Hepatocyte (in vitro differentiated cells): ENCODE results near the gene TCF7L1. TPM values are rescaled to one million over a fixed set of nuclear protein-coding genes. Genes with fewer than 3 reads are reported as not detected.
A peak's percentile ranks its signal among the peaks of the same experiment; 100 is the strongest.

Experiments used
- DNase-seq: peaks from one replicate; pipeline ENCODE4 v3.0.0-alpha.2; 2016; ENCODE audit warnings: low spot score
- H2AFZ ChIP-seq: fragments of 200-600 bp; sonication (generic); 2 replicates; pipeline ENCODE4 v1.6.0; 2016; ENCODE audit warnings: antibody characterized with exemption, mild to moderate bottlenecking
- H3K27ac ChIP-seq: fragments of 200-600 bp; sonication (generic); 2 replicates; pipeline ENCODE4 v1.5.1; 2016; ENCODE audit warnings: mild to moderate bottlenecking
- H3K27me3 ChIP-seq: fragments of 200-600 bp; sonication (generic); 2 replicates; pipeline ENCODE4 v1.6.1; 2016
- H3K36me3 ChIP-seq: fragments of 200-600 bp; sonication (generic); replicated peaks from 2 replicates; pipeline ENCODE4 v1.5.1; 2016; ENCODE audit warnings: low read depth; ENCODE audit not compliant: insufficient read depth
- H3K4me1 ChIP-seq: fragments of 200-600 bp; sonication (generic); 2 replicates; pipeline ENCODE4 v1.5.1; 2016; ENCODE audit warnings: mild to moderate bottlenecking, moderate library complexity; ENCODE audit not compliant: insufficient read depth
- H3K4me2 ChIP-seq: fragments of 200-600 bp; sonication (generic); 2 replicates; pipeline ENCODE4 v1.6.0; 2016
- H3K4me3 ChIP-seq: fragments of 200-600 bp; sonication (generic); 2 replicates; pipeline ENCODE4 v1.5.1; 2016; ENCODE audit warnings: mild to moderate bottlenecking
- H3K79me2 ChIP-seq: fragments of 200-600 bp; sonication (generic); 2 replicates; pipeline ENCODE4 v1.6.0; 2017; ENCODE audit warnings: mild to moderate bottlenecking
- H3K9me2 ChIP-seq: fragments of 200-600 bp; sonication (generic); replicated peaks from 2 replicates; pipeline ENCODE4 v1.6.0; 2017; ENCODE audit warnings: mild to moderate bottlenecking; ENCODE audit not compliant: insufficient read depth
- H3K9me3 ChIP-seq: fragments of 200-600 bp; sonication (generic); 2 replicates; pipeline ENCODE4 v1.5.1; 2016; ENCODE audit warnings: low read depth, mild to moderate bottlenecking
- H4K20me1 ChIP-seq: fragments of 200-600 bp; sonication (generic); 2 replicates; pipeline ENCODE4 v1.6.0; 2016; ENCODE audit warnings: mild to moderate bottlenecking; ENCODE audit not compliant: insufficient read depth, poor library complexity, severe bottlenecking
- EZH2 ChIP-seq: fragments of 200-600 bp; sonication (generic); IDR thresholded peaks from 2 replicates; pipeline ENCODE4 v1.6.1; 2016; ENCODE audit warnings: antibody characterized with exemption, mild to moderate bottlenecking, borderline replicate concordance
- EZH2phosphoT487 ChIP-seq: fragments of 200-600 bp; sonication (generic); IDR thresholded peaks from one replicate; pipeline ENCODE4 v1.6.1; 2018; ENCODE audit warnings: antibody characterized with exemption, mild to moderate bottlenecking, low read depth, moderate library complexity; ENCODE audit not compliant: unreplicated experiment, severe bottlenecking
- WGBS: methylation state at CpG from one replicate; pipeline ENCODE4 v1.1.6; 2016; ENCODE audit warnings: low lambda C conversion rate; ENCODE audit errors: missing lambda C conversion rate; 5-methylcytosine and 5-hydroxymethylcytosine counted together
- polyA plus RNA-seq: library from polyadenylated mRNA; unstranded; fragments of >200 nt; fragmentation: Nextera tagmentation; extraction: Ambion mirVana; gene quantifications from 2 replicates; pipeline ENCODE4 v1.2.1, GENCODE V29; 2016
- total RNA-seq: library from RNA; depleted of rRNA; stranded (reverse); fragments of >200 nt; gene quantifications from 2 replicates; pipeline ENCODE4 v1.2.3, GENCODE V29; 2014
- TF ChIP-seq, protein P1 (sequence below): fragments of 200-600 bp; sonication (generic); IDR thresholded peaks from 2 replicates; pipeline ENCODE4 v1.5.1; 2016; ENCODE audit warnings: antibody characterized with exemption, mild to moderate bottlenecking; ENCODE audit not compliant: poor library complexity

TCF7L1 gene
- total and polyA plus RNA-seq, 2 experiments from 2014 or later: 3.7 to 20.6 TPM

GRCh38 chr2:85163675-85164074, 30.5 kb downstream of the TCF7L1 start:
- no peak for DNase-seq
- Histone ChIP-seq H4K20me1 (peaks cover 62% of the 10 kb centered on the region), H3K9me3 (no peaks in the 10 kb centered on the region), H3K4me2 (peak overlapping the region; percentile 40), H3K4me1 (peaks cover 22% of the 10 kb centered on the region), H3K79me2 (peaks cover 97% of the 10 kb centered on the region), H3K27ac (no peak overlapping the region), H3K4me3 (no peak overlapping the region), H2AFZ (no peak overlapping the region), H3K36me3 (no peaks in the 10 kb centered on the region), H3K9me2 (no peaks in the 10 kb centered on the region), H3K27me3 (no peaks in the 10 kb centered on the region)
- no peak for TF ChIP-seq EZH2
- no peak for TF ChIP-seq EZH2phosphoT487
- TF ChIP-seq, protein P1, sequence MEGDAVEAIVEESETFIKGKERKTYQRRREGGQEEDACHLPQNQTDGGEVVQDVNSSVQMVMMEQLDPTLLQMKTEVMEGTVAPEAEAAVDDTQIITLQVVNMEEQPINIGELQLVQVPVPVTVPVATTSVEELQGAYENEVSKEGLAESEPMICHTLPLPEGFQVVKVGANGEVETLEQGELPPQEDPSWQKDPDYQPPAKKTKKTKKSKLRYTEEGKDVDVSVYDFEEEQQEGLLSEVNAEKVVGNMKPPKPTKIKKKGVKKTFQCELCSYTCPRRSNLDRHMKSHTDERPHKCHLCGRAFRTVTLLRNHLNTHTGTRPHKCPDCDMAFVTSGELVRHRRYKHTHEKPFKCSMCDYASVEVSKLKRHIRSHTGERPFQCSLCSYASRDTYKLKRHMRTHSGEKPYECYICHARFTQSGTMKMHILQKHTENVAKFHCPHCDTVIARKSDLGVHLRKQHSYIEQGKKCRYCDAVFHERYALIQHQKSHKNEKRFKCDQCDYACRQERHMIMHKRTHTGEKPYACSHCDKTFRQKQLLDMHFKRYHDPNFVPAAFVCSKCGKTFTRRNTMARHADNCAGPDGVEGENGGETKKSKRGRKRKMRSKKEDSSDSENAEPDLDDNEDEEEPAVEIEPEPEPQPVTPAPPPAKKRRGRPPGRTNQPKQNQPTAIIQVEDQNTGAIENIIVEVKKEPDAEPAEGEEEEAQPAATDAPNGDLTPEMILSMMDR: no peak
- WGBS: 69% methylated on average over 3 of the region's 3 CpGs

- Histone ChIP-seq H3K4me2 (peak overlapping the region; percentile 33), H3K27me3 (no peaks in the 10 kb centered on the region), H3K79me2 (peaks cover 97% of the 10 kb centered on the region), H3K4me3 (no peak overlapping the region), H3K9me3 (no peaks in the 10 kb centered on the region), H3K9me2 (no peaks in the 10 kb centered on the region), H3K36me3 (no peaks in the 10 kb centered on the region), H3K27ac (no peak overlapping the region), H3K4me1 (peaks cover 22% of the 10 kb centered on the region), H4K20me1 (peaks cover 58% of the 10 kb centered on the region), H2AFZ (no peak overlapping the region)
- TF ChIP-seq EZH2phosphoT487 (no peak), EZH2 (no peak)
- TF ChIP-seq, protein P1: peak; percentile 40
- 63% methylated on average over 8 of the region's 8 CpGs for WGBS
- DNase-seq: no peak
Observed at GRCh38 chr2:85164145-85164569, 31.0 kb downstream of the TCF7L1 start.

DNA sequence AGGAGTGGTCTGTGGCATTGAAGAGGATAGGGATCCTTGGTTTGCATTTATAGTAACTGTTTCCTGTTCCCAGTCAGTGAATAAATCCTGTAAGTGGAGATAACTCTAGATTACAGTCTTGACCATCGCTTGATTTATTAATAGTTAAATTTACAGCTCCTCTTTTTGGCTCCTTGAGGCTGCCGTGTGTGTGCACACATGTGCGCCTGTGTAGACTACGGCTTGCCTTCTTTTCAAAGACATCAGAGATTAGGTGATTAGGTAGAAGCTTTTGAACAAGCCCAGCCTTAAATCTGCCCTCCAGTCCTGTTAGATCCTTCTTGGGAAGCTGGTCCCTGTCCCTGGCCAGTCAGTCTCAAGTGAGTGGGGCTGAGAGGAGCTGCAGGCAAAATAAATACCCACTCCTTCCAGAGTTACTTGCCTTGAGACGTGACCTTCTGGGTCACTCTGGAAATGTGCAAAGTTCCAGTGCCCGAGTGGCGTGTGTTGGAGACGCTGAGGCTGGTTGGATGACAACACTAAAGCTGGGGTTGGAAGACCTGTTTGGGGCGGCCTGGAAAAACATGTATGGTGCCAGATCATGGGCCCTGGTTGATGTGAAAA, 32.0 kb downstream of the TCF7L1 start:
- Histone ChIP-seq H3K79me2 (peaks cover 97% of the 10 kb centered on the region), H3K9me2 (no peaks in the 10 kb centered on the region), H3K4me1 (peaks cover 22% of the 10 kb centered on the region), H4K20me1 (peaks cover 51% of the 10 kb centered on the region), H3K4me3 (no peak overlapping the region), H3K9me3 (no peaks in the 10 kb centered on the region), H2AFZ (no peak overlapping the region), H3K27ac (no peak overlapping the region), H3K36me3 (no peaks in the 10 kb centered on the region), H3K4me2 (no peak overlapping the region), H3K27me3 (no peaks in the 10 kb centered on the region)
- TF ChIP-seq EZH2phosphoT487: no peak
- TF ChIP-seq EZH2: no peak
- TF ChIP-seq, protein P1: no peak
- WGBS: 59% methylated on average over 9 of the region's 9 CpGs
- DNase-seq: no peak
